C4-2B (cell line): ENCODE results near the gene GPC5.

ENCODE experiments used
- CTCF ChIP-seq: fragments of 450-650 bp; conservative IDR thresholded peaks from 2 replicates; pipeline ENCODE4 v1.5.1; 2017; ENCODE audit warnings: mild to moderate bottlenecking
- ZFX ChIP-seq: fragments of 450-650 bp; IDR thresholded peaks from 2 replicates; pipeline ENCODE4 v1.6.1; 2017

- TF ChIP-seq CTCF (no peak), ZFX (no peak)
These were observed 917.6 kb downstream of the GPC5 start for GRCh38 chr13:92316030-92316429.
